SK-N-SH treated with all-trans-retinoic acid at 6 μM for 48 hours (cell line): Measurements from ENCODE around the gene KDM5C.

ENCODE experiments used
- GLIS3 ChIP-seq: fragments of 250-450 bp; sonication (Bioruptor Pico); IDR thresholded peaks from 2 replicates; pipeline ENCODE4 v1.5.0; 2020; ENCODE audit warnings: mild to moderate bottlenecking, moderate library complexity
- RARB ChIP-seq: fragments of 250-450 bp; sonication (Bioruptor Pico); IDR thresholded peaks from 2 replicates; pipeline ENCODE4 v1.8.0; 2021; ENCODE audit warnings: mild to moderate bottlenecking, moderate library complexity
- TCF4 ChIP-seq: fragments of 250-450 bp; sonication (Bioruptor Pico); IDR thresholded peaks from 2 replicates; pipeline ENCODE4 v1.8.0; 2021; ENCODE audit warnings: mild to moderate bottlenecking, moderate library complexity, borderline replicate concordance
- ZFP30 ChIP-seq: fragments of 450-650 bp; formaldehyde crosslinking; IDR thresholded peaks from 2 replicates; pipeline ENCODE4 v1.5.0; 2022; ENCODE audit warnings: mild to moderate bottlenecking, moderate library complexity
- ZNF565 ChIP-seq: fragments of 450-650 bp; formaldehyde crosslinking; conservative IDR thresholded peaks from 2 replicates; pipeline ENCODE4 v1.5.0; 2020; ENCODE audit warnings: low read depth, mild to moderate bottlenecking, moderate library complexity
- ZNF8 ChIP-seq: fragments of 450-650 bp; formaldehyde crosslinking; IDR thresholded peaks from 2 replicates; pipeline ENCODE4 v1.5.0; 2020; ENCODE audit warnings: mild to moderate bottlenecking, moderate library complexity
- TF ChIP-seq, protein P1 (sequence below): fragments of 250-450 bp; sonication (Bioruptor Pico); IDR thresholded peaks from 2 replicates; pipeline ENCODE4 v1.5.1; 2020; ENCODE audit warnings: low read depth, mild to moderate bottlenecking, moderate library complexity
- TF ChIP-seq, protein P2 (sequence below): fragments of 250-450 bp; sonication (Bioruptor Pico); IDR thresholded peaks from 2 replicates; pipeline ENCODE4 v1.8.0; 2020; ENCODE audit warnings: mild to moderate bottlenecking, moderate library complexity, borderline replicate concordance

DNA sequence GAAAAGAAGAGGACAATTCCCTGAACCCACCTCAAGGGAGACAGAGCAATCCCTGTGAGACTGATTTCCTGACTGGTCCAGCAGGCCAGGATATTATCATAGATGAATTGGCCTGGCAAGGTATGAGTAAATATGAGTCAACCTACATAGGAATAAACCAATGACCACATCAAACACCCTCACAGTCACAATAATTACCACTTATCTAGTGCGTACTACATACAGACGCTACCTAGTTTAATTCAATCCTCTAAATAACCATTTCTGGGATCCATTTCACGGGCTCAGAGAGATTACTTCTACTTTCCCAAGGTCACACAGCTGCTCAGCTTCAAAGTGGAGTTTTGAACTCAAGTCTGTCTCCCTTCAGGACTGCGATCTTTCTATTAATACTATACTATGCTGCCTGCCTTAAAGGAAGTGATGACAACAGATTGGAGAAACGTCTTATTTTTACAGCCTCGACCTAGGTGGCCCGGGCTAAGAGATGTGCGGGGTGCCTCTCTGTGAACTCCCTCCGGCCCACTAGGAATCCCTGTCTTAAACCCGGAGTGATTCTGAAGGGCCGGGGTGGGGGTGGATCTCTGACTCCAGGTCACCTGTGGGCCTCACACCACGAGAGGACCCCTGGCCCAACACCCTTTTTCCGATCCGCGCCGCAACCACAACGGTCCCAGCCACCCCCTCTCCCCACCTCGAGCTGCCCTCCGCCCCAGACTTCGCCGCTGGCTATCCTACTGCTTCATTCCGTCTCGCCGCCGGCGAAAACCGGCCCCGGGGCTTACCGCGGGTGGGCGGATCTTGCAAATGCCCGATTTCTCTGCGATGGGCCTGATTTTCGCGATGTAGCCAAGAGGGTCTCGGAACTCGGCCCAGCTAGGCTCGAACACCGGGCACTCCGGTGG lies 800 bp downstream of the KDM5C start:
- TF ChIP-seq TCF4 (CRISPR knock-in tag) (no peak), ZNF8 (CRISPR knock-in tag) (no peak), RARB (no peak), ZFP30 (CRISPR knock-in tag) (no peak), GLIS3 (CRISPR knock-in tag) (no peak), ZNF565 (CRISPR knock-in tag) (no peak)
- TF ChIP-seq, protein P1, sequence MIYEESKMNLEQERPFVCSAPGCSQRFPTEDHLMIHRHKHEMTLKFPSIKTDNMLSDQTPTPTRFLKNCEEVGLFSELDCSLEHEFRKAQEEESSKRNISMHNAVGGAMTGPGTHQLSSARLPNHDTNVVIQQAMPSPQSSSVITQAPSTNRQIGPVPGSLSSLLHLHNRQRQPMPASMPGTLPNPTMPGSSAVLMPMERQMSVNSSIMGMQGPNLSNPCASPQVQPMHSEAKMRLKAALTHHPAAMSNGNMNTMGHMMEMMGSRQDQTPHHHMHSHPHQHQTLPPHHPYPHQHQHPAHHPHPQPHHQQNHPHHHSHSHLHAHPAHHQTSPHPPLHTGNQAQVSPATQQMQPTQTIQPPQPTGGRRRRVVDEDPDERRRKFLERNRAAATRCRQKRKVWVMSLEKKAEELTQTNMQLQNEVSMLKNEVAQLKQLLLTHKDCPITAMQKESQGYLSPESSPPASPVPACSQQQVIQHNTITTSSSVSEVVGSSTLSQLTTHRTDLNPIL (CRISPR knock-in tag) = no peak
- TF ChIP-seq, protein P2, sequence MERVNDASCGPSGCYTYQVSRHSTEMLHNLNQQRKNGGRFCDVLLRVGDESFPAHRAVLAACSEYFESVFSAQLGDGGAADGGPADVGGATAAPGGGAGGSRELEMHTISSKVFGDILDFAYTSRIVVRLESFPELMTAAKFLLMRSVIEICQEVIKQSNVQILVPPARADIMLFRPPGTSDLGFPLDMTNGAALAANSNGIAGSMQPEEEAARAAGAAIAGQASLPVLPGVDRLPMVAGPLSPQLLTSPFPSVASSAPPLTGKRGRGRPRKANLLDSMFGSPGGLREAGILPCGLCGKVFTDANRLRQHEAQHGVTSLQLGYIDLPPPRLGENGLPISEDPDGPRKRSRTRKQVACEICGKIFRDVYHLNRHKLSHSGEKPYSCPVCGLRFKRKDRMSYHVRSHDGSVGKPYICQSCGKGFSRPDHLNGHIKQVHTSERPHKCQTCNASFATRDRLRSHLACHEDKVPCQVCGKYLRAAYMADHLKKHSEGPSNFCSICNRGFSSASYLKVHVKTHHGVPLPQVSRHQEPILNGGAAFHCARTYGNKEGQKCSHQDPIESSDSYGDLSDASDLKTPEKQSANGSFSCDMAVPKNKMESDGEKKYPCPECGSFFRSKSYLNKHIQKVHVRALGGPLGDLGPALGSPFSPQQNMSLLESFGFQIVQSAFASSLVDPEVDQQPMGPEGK = no peak
